ENCODE data around the gene APOBEC4.
"Not testable (repeated sequence)": the region's sequence is repeated elsewhere in the genome, so short reads cannot be mapped to it uniquely, and the experiment has no call there.

APOBEC4 gene, protein sequence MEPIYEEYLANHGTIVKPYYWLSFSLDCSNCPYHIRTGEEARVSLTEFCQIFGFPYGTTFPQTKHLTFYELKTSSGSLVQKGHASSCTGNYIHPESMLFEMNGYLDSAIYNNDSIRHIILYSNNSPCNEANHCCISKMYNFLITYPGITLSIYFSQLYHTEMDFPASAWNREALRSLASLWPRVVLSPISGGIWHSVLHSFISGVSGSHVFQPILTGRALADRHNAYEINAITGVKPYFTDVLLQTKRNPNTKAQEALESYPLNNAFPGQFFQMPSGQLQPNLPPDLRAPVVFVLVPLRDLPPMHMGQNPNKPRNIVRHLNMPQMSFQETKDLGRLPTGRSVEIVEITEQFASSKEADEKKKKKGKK

DNA sequence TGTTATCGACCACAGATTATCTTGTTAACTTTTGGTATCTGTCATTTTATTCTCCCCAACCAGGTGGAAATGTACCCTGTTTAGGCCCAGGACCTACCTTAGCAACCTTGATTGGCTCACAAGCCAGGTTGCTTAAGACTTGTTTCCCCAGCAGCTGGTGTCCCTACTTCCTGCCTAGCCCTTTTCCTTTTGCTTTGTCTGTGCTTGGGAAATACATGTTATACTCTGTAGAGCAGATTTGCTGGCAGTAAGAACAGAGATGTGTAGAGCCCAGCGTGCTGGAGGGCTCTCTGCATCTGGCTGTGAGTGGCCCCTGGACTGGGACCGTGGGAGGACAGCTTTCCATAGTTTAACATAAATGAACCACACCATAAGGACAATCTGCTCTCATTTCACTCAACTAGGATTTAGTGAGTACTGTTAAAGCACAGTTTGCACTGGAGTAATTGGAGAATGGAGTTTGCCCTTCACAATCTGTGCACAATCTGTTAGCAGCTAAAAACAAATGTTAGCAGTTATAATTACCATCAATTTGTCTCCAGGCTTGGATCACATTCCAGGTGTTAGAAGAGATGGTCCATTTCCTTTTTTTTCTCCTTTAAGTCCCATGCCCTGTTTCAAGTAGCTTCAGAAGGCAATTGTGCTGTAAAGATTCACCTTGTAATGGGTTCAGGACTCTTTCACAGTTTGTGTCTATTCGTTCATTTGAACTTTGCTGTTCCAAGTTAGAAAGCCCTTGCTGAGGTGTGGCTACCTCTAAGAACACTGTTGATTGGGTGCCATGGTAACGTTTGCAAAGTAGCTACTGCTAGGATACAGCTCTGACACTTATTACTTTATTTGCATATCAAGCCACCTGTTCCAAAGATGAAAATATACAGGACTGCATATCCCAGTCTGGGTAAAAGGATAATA is at the start of gene APOBEC4:
Gene APOBEC4, minus strand, starts transcription at position 770 of the 915 bp plus-strand sequence. CDS start 4,535 bp downstream, outside the sequence.
- DNase-seq: peak in 1 of 2 experiments; percentile 16

DNA sequence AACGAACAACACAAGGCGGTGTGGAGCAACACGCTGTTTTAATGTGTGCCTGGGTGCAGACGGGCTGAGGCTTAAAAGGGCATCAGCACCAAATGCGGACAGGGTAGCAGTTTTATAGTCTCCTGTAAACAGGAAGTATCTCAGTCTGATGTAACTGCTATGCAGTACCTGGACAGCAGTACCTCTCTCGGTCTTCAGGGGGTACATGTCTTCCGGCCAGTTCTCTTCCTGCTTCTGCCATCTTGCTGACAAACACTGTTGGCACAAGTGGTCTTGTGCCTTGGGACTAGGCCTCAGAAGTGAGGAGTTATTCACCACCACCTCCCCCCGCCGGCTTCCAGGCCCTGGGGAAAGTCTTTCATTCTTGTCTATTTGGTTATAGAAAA is 49.7 kb upstream of the APOBEC4 start:
- no peak for DNase-seq

DNA sequence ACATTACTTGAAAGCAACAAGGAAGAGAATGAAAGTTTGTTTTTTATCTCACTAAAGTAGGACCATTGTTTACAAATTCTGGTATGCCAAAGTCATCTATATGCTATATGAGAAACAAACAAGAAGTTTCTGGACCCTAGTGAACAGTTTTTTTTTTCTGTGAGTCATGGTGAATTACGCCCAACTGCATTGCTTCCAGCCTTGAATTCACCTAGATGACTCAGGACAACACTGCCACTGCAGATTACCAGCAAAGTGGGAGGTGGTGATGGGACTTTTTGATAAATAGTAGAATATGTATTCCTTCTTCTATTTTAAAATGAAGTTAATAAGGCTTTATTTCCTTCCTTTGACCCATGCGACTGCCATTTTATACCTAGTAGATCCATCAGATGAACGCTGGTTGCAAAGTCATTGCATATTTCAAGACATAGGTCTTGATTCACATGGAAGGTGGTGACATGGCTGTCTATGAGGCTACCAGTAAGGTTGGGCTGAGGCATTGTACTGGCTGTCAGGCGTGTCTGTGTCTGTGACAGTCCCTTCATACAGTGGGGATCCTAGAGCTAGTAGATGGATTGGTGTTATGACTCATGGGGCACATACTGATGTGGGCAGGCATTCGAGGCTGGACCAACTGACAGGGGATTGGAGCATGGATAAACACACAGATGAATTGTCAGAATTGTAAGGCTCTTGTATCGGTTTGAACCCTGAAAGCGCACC is 49.1 kb upstream of the APOBEC4 start:
- no peak for DNase-seq

DNA sequence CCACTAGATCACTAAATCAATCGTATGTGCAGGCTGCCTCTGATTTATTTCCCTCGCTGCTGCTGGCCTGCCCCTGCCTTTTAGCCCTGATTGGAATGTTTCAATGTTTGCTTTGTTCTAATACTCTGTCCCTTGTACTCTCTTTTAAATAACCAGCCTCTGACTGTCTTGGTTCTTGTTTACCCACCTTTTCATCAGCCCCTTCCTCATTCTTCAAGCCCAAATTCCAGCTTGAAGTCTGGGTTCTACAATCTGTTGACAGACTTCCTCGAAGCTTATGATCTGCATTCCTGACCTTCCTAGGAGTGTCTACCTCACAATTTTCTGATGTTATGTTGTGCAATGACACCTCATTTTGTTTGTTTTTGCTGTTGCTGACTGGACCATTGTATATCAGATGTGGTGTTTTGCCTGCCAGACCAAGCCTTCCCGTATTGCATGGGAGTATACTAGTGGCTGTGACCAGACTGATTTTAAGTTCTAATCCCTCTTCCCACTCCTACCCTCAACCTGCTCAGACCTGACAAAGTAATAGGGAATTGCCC is 46.6 kb upstream of the APOBEC4 start:
- no peak for DNase-seq

DNA sequence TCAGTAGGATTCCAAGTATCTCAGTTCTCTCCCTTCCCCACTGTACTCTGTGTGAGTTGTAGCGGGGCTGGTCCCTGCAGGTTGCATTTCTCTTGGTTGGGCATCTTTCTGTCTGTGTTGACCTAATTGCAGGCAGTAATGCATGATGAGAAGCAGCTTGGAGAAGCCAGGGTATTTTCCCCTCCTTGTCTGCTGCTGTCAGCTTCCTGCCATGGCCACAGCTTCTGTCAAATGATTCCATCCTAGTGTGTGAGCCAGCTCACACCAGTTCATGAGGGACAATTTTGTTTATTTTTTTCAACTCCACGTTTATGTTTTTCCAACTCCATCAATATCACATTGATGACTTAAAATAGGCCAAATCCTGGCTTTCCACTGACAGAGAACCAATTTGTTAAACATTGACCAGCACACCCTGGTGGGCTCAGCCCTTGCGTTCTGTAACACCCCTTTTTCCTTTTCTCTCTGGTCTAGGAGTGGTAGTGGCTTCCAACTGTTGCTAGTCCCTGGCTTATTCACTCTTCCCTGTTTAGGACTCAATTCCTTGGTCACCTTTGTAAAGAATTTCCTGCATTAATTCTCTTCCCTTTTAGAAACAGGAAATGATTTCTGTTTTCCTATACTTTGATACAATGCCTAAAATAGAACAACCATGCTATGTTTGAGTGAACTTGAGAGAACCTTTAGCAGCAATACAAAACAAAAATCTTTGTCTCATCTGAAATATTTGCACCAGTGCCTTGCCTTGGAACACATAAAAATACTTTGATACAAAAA is 44.9 kb upstream of the APOBEC4 start:
- DNase-seq: no peak

DNA sequence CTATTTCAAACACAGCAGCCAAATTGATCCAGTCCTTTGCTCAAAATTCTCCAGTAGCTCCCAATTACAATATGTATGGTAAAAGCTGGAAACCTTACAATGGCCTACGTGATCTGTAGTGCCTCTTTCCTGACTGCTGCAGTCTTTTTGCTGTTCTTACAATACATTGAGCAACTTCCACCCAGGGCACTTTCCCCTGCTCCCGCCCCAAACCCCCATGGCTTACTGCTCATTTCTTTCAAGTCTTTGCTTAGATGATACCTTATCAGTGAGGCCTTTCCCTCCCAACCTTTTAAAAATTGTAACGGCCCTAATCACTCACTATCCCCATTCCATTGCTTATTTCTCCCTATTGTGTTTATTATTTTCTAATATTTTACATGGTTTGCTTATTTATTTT is 43.9 kb upstream of the APOBEC4 start:
- DNase-seq: no peak

DNA sequence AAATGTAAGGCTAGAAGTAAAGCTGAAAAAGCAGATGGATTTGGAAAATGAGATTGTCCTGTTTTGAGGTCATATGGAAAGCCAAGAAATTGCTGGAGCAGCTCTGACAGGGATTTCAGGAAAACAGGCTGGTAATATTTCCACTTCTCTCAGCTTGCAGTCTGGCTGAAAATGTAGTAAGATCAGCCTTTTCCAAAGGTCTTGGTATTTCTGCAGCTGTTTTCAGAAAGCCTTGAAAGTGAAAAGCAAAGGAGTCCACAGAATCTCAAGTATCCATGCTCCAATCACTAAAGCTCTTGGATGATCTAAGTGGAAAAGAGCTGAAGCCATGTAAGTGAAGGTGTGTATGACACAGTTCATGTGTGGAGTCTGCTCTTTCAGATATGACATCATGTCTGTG is 41.6 kb upstream of the APOBEC4 start:
- peak in 1 of 2 experiments; percentile 6 for DNase-seq

DNA sequence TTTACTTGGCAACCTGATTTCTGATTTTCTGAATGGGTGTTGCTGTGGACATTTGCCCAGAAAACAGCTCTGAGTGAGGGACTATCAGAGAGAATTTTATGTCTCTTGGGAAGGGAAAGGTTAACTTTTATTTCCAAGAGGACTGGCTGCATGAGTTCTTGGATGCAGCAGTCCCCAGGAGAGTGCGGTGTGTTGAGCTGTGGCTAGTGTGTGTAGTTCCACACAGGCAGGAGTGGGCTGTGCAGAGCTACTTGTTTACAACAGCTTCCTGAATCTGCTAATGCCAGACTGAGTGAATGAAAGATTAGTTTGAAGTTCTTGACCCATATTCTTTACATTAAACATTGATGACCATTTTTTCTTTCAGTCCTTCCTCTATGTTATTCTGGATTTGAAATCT is 41.0 kb upstream of the APOBEC4 start:
- no peak for DNase-seq

DNA sequence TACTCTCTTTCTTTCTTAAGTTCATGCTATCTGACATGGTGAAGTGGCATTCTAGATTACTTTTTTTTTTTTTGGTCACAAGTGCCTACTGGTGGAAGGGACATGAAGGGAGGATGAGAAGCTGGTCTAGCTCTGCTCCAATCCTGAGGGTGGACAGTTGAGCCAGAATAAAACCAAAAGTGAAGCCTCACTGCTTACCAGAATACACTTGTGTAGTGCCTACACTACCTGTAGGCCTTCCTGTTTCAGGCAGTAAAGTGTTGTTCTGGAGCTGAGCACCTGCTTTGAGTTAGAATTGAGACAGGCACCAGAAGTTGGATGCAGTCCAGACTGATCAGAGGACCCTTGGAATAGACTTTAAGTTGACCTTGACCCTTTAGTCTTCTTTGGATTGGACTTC is 40.4 kb upstream of the APOBEC4 start:
- no peak for DNase-seq

DNA sequence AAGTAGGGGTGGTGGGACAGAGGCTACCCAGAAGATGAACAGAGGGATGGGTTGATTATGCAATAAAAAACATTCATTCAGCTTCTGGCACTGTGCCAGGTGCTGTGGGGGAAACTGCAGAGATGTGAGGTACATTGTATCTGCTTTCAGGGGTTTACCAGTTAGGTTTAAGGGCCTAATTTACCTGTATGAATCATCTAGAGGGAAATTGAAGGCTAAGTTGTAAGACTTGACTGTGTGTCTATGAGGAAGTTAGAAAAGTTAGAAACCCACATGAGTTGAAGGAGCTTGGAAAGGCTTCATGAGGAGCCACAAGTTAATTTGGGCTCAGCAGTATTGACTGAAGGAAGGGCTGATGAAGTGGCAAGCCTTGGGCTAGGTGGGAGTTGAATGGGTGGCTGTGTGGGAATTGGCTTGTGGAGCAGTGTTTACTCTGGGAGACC is 36.7 kb upstream of the APOBEC4 start:
- DNase-seq: no peak

DNA sequence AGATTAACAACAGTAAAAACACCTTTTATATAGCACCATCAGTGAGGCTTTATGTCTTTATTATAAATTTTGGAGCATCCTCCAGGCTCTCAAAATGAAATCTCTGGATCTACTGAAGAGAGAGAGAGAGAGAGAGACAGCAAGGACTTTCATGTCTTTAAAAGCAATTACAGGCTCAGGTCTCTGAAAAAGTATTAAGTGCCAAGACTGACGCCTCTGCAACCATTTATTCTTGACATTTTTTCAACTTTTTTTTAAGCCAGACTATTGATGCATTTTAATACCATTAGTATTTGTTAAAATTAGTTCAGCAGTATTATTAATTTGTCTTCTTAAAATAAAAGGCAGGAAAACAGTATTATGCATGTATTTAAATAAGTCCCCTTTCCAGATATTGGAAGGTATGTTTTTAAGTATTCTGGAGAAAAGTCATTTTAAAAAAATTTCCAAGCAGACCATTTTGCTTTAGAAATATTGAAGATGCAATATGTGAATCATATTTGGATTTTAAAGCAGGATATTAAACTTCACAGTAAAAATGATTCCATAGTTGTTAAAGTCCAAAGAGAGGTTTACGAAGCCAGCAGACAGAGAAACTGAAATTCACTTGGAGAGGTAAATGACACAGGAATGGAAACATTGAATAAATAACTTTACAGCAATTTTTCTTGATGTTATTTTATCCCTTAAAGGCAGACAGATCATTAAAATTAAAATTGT is 35.4 kb upstream of the APOBEC4 start:
- no peak for DNase-seq

DNA sequence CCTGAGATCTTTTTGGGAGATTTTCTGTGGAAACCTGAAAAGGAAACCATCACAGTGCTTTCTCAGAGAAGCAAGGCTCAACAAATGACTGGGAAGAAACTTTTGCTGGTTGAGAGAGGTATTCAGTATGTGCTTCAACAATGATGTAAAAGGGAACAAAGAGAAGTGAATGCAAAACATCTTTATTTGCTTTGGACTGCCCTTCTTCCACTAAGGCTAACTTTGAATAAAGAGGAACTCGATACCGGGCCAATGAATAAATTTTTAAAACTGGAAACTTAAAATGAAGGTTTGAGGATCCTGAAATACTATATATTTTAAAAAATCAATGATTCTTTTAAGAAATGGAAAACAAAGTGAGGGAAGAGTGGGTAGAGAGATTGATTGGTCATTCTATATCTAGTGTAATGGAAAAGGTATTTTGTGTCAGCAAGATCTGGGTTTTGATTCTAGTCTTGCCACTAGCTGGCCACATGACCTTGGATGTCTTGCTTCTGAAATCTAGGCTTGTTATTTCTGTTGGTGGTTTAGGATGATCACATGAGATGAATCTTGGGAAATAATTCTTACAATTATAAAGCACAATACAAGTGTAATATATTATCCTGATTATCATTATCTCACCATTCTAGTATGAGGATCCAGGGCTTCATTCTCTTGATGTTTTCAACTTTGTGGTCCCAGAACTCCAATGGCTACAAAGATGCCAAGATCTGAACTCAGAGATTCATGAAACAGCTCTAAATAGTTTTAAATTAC is 34.6 kb upstream of the APOBEC4 start:
- no peak for DNase-seq

DNA sequence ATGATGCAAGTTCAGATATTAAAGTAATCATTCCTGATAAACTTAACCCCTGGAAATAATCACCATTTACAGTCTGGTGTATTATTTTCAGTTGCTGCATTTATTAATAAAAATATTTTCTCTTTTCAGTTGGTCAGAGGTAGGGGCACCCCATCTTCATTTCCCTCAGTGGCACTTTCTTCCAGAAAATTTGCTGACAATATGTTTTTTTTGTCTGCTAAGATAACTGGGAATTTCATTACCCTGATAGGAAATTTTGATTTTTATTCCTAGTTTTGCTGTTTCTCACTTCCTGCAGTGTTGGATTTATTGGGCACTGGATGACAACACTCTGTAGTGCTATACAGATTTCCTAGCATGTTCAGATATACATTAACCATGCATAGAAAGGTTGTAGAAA is 33.1 kb upstream of the APOBEC4 start:
- no peak for DNase-seq

DNA sequence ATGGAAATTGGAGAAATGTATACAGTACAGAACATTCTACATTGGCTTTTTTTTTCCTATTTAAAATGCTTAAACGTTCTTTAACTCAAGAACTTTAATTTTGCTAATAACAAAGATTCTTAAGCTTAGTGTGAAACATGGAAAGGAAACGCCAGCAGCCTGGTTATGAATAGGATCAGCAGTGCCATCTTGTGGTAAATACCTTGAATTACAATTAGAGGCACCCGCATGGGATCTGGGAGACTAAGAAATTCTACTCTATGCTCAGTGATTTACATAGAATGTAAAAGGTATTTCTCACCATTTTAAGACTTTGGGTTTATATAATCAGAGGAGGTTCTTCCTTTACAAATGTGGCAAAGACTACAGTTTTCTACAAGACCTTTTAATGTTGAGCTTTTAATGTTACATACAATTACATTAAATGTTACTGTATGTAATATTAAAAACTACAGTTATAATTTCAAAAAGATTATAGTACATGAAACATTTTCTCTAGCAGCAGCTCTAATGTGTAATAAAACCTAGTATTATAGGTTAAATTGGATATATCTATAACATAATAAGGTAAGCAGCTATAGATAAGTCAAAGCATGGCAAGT is 32.1 kb upstream of the APOBEC4 start:
- DNase-seq: no peak

DNA sequence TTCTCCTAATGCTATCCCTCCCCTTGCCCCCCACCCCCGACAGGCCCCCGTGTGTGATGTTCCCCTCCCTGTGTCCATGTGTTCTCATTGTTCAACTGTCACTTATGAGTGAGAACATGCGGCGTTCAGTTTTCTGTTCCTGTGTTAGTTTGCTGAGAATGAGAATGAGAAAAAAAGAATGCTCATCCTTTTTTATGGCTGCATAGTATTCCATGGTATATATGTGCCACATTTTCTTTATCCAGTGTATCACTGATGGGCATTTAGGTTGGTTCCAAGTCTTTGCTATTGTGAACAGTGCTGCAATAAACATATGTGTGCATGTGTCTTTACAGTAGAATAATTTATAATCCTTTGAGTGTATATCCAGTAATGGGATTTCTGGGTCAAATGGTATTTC is 26.2 kb upstream of the APOBEC4 start:
- DNase-seq: not testable (repeated sequence)

DNA sequence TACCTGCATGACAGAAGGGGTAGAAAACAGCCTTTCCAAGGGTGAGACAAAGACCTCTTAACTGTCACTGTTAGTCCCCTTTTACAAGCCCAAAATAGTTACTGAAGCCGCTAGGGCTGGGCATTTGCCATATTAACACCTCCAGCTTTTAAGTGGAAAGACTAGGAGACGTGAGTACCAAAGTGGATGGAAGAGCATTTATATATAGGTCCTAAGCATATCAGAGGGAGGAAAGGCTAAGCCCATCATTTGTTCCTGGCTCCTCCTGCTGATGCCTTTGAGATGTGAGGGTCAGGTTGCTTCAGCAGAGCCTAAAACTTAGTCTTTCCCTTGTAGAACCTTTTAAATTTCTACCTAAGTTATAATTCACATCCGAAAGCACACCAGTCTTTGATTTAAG is 25.7 kb upstream of the APOBEC4 start:
- DNase-seq: no peak

DNA sequence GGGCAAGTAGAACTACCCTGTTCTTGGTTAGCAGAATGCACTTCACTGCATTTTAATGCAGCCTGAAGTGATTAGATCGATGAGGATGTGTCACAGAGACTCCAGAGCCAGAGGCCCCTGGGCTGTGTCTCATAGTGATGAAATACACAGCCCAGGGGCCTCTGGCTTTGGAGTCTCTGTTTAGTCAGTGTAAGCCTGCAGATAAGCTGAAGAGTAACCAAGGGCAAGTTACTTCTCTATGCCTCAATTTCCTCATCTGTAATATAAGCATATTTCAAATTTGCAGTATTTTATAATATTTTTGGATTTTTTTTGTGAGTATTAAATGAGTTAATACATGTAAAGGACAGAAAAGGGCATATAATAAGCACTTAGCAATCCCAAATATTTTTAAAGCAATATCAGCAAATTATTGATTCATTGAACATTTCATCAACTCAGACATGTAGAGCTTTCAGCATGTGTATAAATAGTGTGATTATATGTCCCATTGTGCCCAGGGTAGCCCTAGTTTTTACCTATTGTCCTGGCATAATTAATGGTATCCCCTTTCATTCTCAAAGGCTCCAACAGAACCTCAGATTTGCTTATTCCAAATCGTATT is 23.6 kb upstream of the APOBEC4 start:
- no peak for DNase-seq

DNA sequence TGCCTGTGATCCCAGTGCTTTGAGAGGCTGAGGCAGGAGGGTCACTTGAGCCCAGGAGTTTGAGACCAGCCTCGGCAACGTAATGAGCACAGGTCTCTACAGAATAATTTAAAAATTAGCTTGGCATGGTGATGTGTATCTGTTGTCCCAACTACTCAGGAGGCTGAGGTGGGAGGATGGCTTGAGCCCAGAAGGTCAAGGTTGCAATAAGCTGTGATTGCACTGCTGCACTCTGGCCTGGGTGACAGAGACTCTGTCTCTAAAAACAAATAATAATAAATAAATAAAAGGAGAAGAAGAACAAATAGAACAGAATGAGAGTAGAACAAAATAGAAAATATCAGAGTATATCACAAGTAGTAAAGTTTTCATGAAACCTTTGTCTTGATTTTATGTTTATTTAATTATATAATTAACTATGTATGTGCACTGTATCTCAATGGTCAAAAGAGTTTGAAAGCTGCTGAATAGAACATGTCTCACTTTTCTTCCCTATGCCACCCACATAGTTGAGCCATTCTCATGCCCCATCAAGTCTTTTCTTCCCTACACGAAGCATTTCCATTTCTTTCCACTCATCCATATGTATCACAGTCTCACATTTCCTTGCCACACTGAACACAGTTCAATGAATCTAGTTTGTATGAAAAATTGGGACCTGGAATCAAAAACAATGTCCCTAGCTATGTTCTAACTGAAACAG is 22.9 kb upstream of the APOBEC4 start:
- no peak for DNase-seq

DNA sequence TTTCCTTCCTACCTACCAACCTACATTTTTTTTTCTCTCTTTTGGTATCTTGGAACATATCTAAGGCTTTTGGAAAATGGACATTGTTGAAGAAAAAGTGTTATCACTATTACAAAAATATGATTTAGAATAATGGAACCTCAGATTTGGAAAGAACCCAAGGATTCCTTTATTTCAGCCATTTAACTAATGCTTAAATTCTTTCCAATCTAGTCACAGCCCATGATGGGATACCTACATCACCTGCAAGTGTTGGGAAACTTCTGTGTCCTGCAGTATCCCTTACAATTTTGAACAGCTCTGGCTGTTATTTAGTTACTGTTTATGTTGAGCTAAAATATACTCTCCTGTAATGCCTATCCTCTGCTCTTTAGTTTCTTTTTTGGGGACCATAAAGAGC is 22.3 kb upstream of the APOBEC4 start:
- no peak for DNase-seq

Data from cerebellar nuclear complex (tissue), 1 donor.